Heart left ventricle (tissue), 16 donors: Measurements from ENCODE around the gene FAM241B. TPM values are rescaled to one million over a fixed set of nuclear protein-coding genes. Genes with fewer than 3 reads are reported as not detected.

Experiments used
- ATAC-seq, 4 donors: fragments of 200-7000 bp; cut with Tn5 transposase; one replicate each; pipeline ENCODE4 v1.9.1; 2020 to 2022; ENCODE audit warnings: moderate library complexity in 4 of 4, mild to moderate bottlenecking in 3 of 4, moderate number of reproducible peaks in 1 of 4
- DNase-seq, 5 donors: peaks; one replicate each; pipeline ENCODE4 v3.0.0-alpha.2; 2020
- H3K27ac ChIP-seq, 12 donors: fragments of 200-600 bp; sonication (generic) in 4 of 12; one replicate each; pipeline versions ENCODE4 v1.5.0 to v1.8.0; 2016 to 2022; ENCODE audit warnings: mild to moderate bottlenecking in 2 of 12
- H3K27me3 ChIP-seq, 9 donors: fragments of 200-600 bp; sonication (generic) in 2 of 9; one replicate each; pipeline versions ENCODE4 v1.5.1 to v1.8.0; 2016 to 2022; ENCODE audit warnings: mild to moderate bottlenecking in 3 of 9
- H3K36me3 ChIP-seq, 9 donors: fragments of 200-600 bp; sonication (generic) in 2 of 9; one replicate each; pipeline versions ENCODE4 v1.5.0 to v1.8.0; 2018 to 2022; ENCODE audit warnings: mild to moderate bottlenecking in 2 of 9
- H3K4me1 ChIP-seq, 12 donors: fragments of 200-600 bp; sonication (generic) in 4 of 12; one replicate each; pipeline versions ENCODE4 v1.5.0 to v1.8.0; 2016 to 2022; ENCODE audit warnings: mild to moderate bottlenecking in 3 of 12
- H3K4me3 ChIP-seq, 12 donors: fragments of 200-600 bp; sonication (generic) in 4 of 12; one replicate each; pipeline versions ENCODE4 v1.5.0 to v1.8.0; 2017 to 2022; ENCODE audit warnings: mild to moderate bottlenecking in 9 of 12, moderate library complexity in 4 of 12
- H3K9me3 ChIP-seq, 12 donors: fragments of 200-600 bp; sonication (generic) in 4 of 12; one replicate each; pipeline versions ENCODE4 v1.5.0 to v1.8.0; 2016 to 2022; ENCODE audit warnings: mild to moderate bottlenecking in 1 of 12
- POLR2A ChIP-seq, 2 donors: fragments of 450-650 bp; IDR thresholded peaks; one replicate each; pipeline ENCODE4 v1.6.1; 2017; ENCODE audit warnings: antibody characterized with exemption in 2 of 2, mild to moderate bottlenecking in 2 of 2, moderate library complexity in 2 of 2
- WGBS, 4 donors: extraction: QIAGEN DNeasy Blood & Tissue Kit in 2 of 4; methylation state at CpG; one replicate each; pipeline versions ENCODE4 v1.1.5 to v1.1.7; 2013 to 2018; 5-methylcytosine and 5-hydroxymethylcytosine counted together
- intact Hi-C, 10 donors: fragments of 100-400 bp; cut with DNase I; formaldehyde crosslinking; loops; one replicate each; pipeline versions ENCODE4 v1.11.1 to v1.14.2; 2022
- polyA plus RNA-seq, 2 donors: library from polyadenylated mRNA; stranded (reverse); fragments of 200-250 nt; gene quantifications; one replicate each; pipeline ENCODE4 v1.2.3, GENCODE V29; 2013
- total RNA-seq, 9 donors: library from RNA; depleted of rRNA in 2 of 9; stranded (reverse); fragments of >200 nt in 2 of 9; fragmentation: NEBNext Ultra II Directional in 3 of 9; extraction: Animal tissue kit (Norgen Biotek cat#: 25700) in 3 of 9; gene quantifications; one replicate each; pipeline versions ENCODE4 v1.1.0 to v1.2.4, GENCODE V29; 2016 to 2023
- TF ChIP-seq, protein P1 (sequence below), 12 donors: fragments of 200-600 bp; sonication (generic) in 4 of 12; IDR thresholded peaks; one replicate each; pipeline versions ENCODE4 v1.5.0 to v1.8.0; 2018 to 2022; ENCODE audit warnings: antibody characterized with exemption in 12 of 12, mild to moderate bottlenecking in 5 of 12
- donor health status: ischemic (EF 13 %, LVEDD 7.1; RV severe dilation, severe dysfunction).
- donor health status: healthy with polysubstance abuse.
- donor health status: DM: no; HTN: yes; CAD: no.
- donor health status: DM: no; HTN: no; CAD: no.
- donor health status: ischemic (EF 25% LVEDD 6.9; RV normal size, moderate dysfunction).
- donor health status: ischemic (EF 25% LVEDD 5.7; RV mildly dilated, moderate dysfunction).
- donor health status: healthy.
- donor health status: DM: yes; HTN: yes; CAD: no.
- donor health status: ischemic (EF 35%, LVEDD 5.7; RV mildly dilated, moderate dysfunction).
- donor health status: nonischemic (EF 11% LVEDD 7.7; RV severe dilation, severe dysfunction).
- donor health status: DM: yes; HTN: yes; CAD: no.
- donor health status: PGD.
- donor health status: ischemic (EF 29% LVEDD 5.4; RV normal size, mild dysfunction).
- donor health status: nonischemic (EF 23%, LVEDD 6.1; RV moderate dilation, normal function).

FAM241B gene
- total and polyA plus RNA-seq, 11 donors: 0.64 to 7.8 (median 4.5) TPM

DNA sequence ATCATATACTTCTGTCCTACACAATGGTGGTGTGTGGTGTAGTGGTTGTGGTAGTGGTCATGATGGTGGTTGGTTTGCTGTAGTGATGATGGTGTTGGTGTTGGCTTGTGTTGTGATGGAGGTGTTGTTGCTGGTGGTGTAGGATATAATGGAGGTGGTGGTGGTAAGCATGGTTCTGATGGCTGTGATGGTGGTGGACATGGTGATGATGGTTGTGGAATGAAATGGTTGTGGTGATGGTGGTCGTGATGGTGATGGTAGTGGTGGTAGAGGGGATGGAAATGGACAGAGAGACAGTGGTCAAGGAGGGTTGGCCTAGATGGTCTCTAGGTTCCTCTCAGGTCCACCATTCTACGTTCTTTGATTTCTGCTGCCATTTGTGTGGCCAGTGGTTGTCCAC is 44.7 kb downstream of the FAM241B start:
- WGBS, 4 donors: 72 to 86% (median 77%) methylated on average over 2 of the region's 2 CpGs
- H3K27me3 ChIP-seq: peaks cover 0 to 18% (median 0%) of the 10 kb centered on the region in 9 donors
- intact Hi-C loops: no loop called here

DNA sequence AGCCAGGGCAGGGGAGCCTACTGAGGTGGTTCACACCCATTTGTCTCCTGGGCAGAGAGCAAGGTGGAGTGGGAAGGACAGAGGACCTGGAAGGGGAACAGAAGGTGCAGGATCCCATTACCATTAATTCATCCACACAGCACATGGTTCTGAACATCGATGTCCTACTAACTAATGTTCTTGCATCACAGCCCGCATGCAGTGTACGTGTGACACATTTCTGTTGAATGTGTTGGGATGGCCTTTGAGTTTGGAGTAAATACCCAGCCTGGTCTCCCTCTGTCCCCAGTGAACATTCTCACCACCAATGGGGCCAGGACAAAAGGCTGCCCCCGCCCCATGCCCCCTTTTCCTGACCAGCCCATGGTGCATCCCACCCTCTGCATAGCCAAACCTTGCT is 46.3 kb downstream of the FAM241B start:
- Histone ChIP-seq H3K4me3 (no peak overlapping the region), H3K27ac (no peak overlapping the region), H3K27me3 (peaks cover 0 to 20% (median 0%) of the 10 kb centered on the region in 9 donors), H3K36me3 (no peaks in the 10 kb centered on the region), H3K9me3 (peaks cover 0 to 4% (median 0%) of the 10 kb centered on the region in 12 donors), H3K4me1 (no peaks in the 10 kb centered on the region)
- ATAC-seq (no peak), DNase-seq (no peak)
- 72 to 100% (median 78%) methylated on average over 4 of the region's 4 CpGs for WGBS, 4 donors
- intact Hi-C loops: no loop called here
- TF ChIP-seq, protein P1, sequence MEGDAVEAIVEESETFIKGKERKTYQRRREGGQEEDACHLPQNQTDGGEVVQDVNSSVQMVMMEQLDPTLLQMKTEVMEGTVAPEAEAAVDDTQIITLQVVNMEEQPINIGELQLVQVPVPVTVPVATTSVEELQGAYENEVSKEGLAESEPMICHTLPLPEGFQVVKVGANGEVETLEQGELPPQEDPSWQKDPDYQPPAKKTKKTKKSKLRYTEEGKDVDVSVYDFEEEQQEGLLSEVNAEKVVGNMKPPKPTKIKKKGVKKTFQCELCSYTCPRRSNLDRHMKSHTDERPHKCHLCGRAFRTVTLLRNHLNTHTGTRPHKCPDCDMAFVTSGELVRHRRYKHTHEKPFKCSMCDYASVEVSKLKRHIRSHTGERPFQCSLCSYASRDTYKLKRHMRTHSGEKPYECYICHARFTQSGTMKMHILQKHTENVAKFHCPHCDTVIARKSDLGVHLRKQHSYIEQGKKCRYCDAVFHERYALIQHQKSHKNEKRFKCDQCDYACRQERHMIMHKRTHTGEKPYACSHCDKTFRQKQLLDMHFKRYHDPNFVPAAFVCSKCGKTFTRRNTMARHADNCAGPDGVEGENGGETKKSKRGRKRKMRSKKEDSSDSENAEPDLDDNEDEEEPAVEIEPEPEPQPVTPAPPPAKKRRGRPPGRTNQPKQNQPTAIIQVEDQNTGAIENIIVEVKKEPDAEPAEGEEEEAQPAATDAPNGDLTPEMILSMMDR (IDR thresholded peaks at IDR 0.05): no peak
- no peak for TF ChIP-seq POLR2A (IDR thresholded peaks at IDR 0.05)

More for the DNA sequence above, 44.7 kb downstream of the FAM241B start:
- no peak for ATAC-seq
- Histone ChIP-seq H3K27ac (no peak overlapping the region), H3K4me1 (no peaks in the 10 kb centered on the region), H3K9me3 (peaks cover 0 to 4% (median 0%) of the 10 kb centered on the region in 12 donors), H3K36me3 (no peaks in the 10 kb centered on the region), H3K4me3 (no peak overlapping the region)
- no peak for DNase-seq
- no peak for TF ChIP-seq POLR2A (IDR thresholded peaks at IDR 0.05)
- TF ChIP-seq, protein P1 (IDR thresholded peaks at IDR 0.05): no peak

DNA sequence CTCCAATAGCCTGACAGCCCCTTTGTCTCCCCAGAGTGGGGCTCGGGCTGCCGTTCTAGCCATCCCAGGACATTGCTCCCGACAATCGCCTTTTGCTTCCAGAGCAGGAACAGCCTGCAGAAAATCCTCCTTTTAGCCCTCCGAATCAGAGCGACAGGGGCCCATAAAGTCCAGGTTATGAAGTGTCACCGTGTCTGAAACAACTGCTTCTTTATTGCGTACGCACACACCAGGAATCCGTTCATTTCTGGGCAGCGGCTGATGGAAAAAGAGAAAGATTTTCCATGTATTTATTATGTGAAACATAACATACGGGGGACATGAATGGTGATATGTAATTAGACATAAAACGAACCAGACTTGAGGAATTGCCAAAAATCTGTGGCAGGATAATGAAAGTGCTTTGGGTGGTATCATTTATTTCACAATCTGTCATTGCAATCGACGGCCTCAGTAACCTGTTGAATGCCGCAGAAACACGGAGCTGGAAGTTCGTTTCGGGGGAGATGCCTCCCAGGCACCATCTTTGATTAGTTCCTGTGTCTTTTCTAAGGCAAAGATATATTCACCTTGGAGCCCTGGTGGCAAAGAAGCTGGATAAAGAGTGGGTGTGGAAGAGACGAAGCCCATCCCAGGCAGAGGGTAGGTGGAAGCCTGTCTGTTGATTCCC is 48.1 kb downstream of the FAM241B start:
- intact Hi-C loops: no loop called here
- ATAC-seq (no peak), DNase-seq (no peak)
- no peak overlapping the region for H3K4me3 ChIP-seq
- TF ChIP-seq, protein P1 (IDR thresholded peaks at IDR 0.05): no peak
- no peak for TF ChIP-seq POLR2A (IDR thresholded peaks at IDR 0.05)
- no peaks in the 10 kb centered on the region for H3K9me3 ChIP-seq
- H3K36me3 ChIP-seq: no peaks in the 10 kb centered on the region
- H3K27ac ChIP-seq: no peak overlapping the region
- H3K27me3 ChIP-seq: peaks cover 0 to 20% (median 0%) of the 10 kb centered on the region in 9 donors
- no peaks in the 10 kb centered on the region for H3K4me1 ChIP-seq
- WGBS, 4 donors: 77 to 82% (median 80%) methylated on average over 20 of the region's 20 CpGs

DNA sequence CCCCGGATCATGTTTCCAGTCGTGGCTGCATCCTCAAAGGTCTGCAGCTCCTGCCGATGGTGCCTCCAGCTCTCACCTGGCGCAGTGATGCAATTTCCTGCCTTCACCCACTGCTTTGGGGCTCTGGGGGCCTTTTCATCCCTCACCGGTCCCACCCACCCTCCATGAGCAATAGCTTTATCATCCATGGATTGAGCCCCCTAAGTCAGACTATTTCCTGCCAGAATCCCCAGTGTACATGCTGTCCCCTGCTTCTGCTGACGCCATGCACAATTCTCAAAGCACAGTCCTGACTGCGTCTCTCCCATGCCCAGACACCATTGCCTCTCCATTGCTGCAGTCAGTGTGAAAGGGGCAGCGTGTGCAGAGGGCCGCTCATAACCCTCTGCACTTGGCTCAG is 49.7 kb downstream of the FAM241B start:
- intact Hi-C loops: no loop called here
- H3K27me3 ChIP-seq: peaks cover 0 to 20% (median 0%) of the 10 kb centered on the region in 9 donors

More for the DNA sequence above, 49.7 kb downstream of the FAM241B start:
- no peak for ATAC-seq
- TF ChIP-seq POLR2A (IDR thresholded peaks at IDR 0.05): no peak
- TF ChIP-seq, protein P1 (IDR thresholded peaks at IDR 0.05): no peak
- no peak for DNase-seq
- H3K36me3 ChIP-seq: no peaks in the 10 kb centered on the region
- no peaks in the 10 kb centered on the region for H3K9me3 ChIP-seq
- no peak overlapping the region for H3K27ac ChIP-seq
- no peak overlapping the region for H3K4me3 ChIP-seq
- 60 to 82% (median 69%) methylated on average over 9 of the region's 9 CpGs for WGBS, 4 donors
- peaks cover 0 to 13% (median 5%) of the 10 kb centered on the region in 12 donors for H3K4me1 ChIP-seq
